GM18858 (cell line): ENCODE results near the gene AQR.
"Not testable (repeated sequence)": the region's sequence is repeated elsewhere in the genome, so short reads cannot be mapped to it uniquely, and the experiment has no call there.

ENCODE experiments used
- ATAC-seq: cut with Tn5 transposase; IDR thresholded peaks from one replicate; pipeline ENCODE4 v1.9.1; 2021; ENCODE audit not compliant: unreplicated experiment

AQR gene

DNA sequence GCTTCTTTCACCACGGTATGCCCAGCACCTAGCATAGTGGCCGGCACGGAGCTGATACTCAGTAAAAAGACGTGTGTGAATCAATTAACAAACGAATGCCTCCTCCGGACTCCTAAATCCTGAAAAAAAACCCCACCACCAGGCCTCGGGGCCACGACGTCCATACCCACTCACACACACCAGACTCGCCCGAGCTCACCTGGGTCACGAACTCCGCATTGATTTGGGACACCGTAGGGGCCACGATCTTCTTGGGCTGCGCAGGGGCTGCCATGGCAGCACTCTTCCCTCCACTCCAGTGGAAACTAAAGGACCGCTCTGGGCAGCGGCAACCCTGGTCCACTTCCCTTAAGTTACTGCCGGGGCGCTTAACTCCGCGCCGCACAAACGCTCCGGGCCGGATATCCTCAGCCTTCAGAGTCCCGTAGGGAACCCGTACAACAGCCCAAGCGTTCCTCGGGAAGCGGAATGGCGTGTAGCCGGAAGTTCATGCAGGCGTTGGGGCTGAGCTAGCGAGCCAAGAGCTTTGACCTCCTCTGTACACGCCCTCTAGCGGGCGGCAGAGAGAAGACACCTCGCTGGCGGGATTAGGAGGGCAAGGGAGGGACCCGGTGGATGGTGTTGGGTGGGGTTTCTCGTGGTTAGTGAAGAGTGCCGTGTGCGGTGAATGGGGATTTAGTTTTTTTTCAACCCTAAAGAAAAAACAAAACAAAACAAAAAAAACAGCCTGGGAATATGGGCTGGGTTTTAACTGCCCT is at the start of gene AQR:
AQR (minus strand) TSS at position 403 of the 758 bp plus-strand sequence; CDS start at position 274, 129 bp downstream.
- peak; percentile 96 for ATAC-seq

DNA sequence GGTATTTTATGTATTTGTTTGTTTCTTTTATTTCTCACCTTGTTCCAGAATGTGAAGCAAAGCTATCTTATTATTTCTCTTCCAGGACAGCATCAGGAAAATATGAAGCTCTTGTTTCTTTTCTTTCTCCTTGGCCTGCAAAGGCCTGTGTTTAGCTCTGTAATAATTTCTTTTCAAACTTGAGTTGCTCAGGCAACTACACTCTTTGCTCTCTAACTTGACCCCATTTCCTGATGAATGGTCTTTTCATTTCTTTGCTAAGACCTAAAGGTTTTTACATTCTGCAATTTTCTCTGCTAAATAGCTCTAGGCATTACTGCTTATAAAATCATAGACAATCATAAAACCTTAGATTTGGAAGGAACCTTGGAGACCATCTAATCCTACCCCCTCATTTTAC is 44.7 kb upstream of the AQR start:
- ATAC-seq: no peak

DNA sequence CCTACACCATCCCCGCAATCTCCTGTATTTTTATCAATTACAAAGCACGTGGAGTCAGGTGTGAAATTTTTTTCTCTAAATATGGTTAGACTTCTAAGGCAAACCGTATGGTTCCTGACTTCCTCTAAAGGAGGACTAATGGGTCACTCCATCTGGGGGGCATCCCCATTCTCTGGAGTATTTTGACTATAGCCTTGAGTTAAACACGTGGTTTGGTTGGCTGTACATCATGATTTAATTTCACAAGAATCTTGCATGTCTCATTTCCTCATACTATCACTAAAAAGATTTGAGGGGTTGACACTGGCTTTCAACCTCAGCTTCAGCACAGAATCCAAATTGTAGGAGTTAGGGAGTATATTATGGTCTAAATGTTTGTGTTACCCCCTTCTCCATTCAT is 43.8 kb upstream of the AQR start:
- no peak for ATAC-seq

DNA sequence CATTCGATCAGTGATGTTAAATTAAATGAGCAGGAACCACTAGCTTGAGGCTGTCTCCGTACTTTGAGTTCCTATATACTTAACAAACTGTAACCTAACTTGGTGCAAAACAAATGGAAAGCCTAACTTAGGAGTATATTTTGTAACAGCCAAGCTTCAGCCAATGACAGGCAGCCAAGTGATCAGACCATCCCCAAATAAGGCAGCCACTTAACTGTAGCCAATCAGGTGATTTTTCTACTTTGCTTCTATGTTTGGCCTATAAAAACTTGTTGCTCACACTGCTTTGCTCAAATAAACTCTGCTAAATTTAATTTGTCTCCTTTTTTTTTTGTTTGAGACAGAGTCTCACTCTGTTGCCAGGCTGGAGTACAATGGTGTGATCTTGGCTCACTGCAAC is 37.9 kb upstream of the AQR start:
- ATAC-seq: no peak

DNA sequence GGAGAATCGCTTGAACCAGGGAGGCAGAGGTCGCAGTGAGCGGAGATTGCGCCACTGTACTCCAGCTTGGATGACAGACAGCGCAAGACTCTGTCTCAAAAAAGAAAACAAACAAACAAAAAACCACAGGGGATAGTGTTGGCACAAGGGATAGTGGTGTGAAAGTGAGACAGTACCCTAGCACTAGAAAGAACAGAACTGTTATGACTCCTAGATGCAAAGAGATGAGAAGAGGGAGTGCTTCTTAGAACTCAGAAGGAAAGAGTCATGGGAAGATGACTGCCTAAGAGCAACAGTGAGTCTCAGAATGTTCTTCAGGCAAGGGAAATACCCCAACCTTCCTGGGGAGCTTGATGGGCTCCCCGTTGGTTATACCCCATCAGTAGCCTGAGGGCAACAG is 36.4 kb upstream of the AQR start:
- no peak for ATAC-seq

DNA sequence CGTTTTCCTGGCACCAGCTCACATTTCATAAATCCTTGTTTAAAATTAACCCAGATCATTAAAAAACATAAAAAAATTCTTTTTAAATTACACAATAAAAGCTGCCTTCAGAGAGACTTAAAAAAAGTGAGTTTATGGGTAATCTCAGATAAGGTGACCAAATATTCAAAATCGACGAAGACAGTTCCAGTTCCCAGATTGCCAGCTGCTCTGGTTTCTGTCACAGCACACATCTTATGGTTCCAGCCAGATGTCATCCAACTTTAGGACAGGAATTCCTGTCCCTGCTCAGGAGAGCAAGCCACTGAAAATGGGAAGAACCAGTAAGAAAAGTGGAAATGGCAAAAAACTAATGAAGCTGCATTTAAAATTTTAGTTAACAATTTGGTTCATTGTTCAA is 34.4 kb upstream of the AQR start:
- ATAC-seq: no peak

DNA sequence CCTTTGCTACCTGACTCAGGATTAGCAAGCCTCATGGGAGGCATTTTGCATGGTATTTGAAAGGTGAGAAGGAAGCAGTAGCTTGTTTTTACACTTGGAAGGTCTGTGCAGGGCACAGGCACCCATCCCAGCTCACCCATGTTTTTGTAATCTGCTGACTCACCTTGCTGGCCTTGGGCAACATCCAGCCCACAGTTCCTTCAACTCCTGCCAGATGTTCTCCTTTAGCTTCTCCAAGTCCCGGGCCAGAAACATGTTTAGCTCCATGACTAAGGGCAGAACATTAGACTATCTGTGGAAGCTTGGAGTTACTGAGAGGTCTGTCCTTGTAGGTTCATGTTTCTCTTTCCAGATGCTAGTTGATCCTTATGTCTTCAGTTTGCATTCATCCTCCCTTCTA is 31.0 kb upstream of the AQR start:
- no peak for ATAC-seq

DNA sequence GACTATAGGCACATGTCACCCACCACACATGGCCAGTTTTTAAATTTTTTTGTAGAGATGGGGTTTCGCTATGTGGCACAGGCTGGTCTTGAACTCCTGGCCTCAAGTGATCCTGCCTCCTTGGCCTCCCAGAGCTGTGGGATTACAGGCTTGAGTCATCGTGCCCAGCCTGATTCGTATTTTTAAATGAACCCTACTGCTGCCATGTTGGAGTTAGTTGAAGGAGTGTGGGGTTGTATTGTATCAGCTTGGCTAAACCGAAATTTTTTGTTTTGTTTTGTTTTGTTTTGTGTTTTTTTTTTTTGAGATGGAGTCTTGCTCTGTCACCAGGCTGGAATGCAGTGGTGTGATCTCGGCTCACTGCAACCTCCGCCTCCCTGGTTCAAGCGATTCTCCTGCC is 30.4 kb upstream of the AQR start:
- ATAC-seq: no peak

DNA sequence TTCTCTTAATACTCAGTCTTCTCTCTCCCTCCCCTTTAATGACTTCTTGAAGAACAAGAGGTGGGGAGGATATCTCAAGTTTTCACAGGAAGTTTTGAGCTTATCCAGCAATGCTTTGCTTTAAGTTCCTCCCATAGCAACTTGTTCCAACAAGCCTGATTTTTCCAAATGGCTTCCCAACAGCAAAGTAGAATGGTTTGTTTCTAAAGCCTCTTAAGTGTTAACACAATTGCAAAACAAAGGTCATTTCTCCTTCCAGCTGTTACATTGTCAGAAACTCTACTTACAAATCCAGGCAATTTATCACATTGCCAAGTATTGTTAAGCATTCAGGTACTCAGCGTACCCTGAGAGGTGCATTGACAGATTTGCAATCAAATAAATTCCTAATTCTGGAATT is 25.4 kb upstream of the AQR start:
- no peak for ATAC-seq

DNA sequence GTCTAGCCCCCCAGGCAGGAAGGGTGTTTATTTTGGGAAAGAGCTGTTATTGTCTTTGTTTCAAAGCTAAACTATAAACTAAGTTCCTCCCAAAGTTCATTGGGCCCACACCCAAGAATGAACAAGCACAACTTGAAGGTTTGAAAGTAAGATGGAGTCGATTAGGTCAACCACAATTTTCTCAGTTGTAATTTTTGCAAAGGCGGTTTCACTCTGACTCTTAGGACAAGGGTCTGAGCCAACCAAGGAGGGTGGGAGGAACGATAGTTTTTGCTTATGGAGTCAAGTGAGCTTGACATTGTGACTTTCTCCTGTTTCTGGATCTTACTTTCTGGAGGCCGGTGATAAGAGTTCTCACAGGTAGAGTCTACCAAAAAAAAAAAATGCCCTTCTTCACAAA is 24.3 kb upstream of the AQR start:
- peak; percentile 96 for ATAC-seq

DNA sequence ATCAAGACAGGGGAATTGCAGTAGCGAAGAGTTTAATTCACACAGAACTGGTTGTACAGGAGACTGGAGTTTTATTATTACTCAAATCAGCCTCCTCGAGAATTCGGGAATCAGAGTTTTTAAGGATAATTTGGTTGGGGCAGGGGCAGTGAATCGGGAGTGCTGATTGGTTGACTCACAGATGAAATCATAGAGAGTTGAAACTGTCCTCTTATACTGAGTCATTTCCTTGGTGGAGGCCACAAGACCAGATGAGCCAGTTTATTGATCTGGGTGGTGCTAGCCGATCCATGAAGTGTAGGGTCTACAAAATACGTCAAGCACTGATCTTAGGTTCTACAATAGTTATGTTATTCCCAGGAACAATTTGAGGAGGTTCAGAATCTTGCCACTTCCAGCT is 23.9 kb upstream of the AQR start:
- no peak for ATAC-seq

DNA sequence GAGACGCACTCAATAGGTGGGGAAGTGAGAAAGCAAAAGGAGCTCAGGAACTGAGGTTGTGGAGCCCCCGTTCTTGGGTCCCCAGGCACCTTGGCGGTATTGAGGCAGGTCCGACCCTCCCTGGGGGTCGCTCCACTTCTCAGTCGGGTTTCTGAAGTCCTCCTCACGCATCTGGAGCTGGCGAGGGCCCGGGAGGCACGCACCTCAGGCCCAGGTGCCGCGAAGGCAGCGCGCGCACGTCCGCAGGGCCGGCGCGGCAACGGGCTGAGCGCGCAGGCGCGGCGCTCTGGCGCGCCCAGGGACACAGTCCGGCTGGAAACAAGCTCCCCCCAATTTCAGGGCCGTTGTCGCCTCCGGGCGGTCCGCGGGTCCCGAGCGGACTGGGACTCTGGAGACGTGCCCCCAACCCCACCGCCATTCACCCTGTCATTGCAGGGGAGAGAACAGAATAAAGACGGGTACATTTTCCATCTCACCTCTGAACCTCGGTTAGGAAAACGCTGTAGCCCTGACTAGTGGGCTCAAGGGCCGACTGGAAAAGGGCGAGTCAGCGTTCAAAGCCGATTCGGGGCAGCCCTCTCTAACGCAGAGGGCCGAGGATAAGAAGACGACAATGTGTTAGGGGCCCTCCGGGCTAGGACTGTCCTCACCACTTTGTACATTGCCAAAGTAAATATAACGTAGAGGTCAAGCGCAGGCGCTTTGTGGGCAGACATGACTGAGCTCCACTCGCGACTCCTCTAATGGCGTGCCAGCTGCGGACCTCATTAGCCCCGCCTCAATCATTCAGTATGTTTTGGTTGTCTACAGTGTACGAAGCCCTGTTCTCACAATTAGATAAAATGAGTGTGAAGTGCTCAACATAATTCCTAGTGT is 18.7 kb upstream of the AQR start, which contains the start of gene ZNF770:
ZNF770 (minus strand) TSS at position 261 of the 876 bp plus-strand sequence. CDS start 4,853 bp downstream, outside the sequence.
- peak; percentile 58 for ATAC-seq

DNA sequence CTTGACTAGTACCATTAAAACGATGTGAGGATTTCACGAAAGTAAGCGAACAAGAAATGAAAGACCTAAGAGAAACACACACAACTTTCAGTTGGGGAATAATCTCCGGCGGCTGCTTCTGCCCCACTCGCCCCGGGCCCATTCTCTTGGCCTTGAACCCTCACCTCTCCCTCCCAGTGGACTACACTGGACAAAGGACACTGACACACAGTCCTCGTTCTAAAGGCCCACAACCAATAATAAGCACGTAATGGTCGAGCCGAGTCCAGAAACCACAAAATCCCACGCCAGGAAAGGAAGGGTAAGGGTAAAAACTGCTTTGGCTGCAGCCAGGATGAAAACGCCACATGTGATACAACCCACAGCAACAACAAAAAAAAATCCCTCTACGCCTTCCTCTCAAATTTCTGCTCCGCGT is 18.1 kb upstream of the AQR start:
- ATAC-seq: no peak

DNA sequence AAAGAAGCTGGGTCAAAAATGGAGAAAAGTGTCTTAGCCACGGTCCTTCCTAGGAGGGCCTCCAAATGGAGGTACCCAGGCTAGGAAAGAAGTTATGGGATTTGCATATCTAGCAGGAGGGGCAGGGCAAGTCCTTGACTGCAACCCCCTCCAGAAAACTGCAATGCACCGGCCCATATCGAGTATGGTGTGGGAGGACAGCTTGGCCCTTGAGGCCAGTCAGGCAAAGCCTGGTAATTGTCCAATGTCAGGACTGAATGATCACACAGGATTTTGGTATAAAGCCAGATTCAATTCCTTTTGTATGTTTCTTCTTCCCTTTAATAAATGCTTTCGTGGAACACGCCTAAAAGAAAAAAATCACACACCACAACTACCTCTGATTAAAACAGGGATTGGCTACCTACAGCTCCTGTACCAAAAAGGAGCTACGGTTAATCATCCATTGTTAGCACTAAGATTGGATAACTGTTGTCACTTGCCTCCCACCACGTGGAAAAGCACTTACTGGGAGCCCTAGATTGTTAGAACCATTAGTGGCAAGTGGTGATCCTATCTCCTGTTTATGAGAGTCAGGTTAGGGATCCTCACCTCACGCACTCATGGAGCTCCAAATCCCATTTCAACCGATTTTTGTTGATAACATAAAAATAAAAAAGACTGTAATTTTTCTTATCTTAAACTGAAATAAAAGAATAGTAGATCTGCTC is 17.4 kb upstream of the AQR start:
- no peak for ATAC-seq

DNA sequence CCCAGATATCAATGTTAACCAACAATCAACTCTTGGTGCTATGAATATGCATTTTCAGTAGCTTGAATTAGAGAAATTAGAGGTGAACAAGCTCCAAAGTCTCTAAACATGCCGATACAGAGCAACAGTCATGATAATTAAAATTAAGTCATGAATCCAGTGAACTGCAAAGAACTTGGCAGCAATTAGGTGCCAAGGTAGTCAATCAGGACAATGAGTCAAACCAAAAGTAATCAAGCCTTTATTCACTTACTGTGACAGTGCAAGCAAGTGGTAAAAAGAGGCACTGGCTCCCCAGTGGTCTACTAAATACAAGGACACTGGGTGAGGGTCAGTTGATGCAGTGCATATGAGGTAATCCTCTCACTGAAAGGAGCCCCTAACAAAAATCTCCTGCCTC is 16.8 kb upstream of the AQR start:
- ATAC-seq: no peak

DNA sequence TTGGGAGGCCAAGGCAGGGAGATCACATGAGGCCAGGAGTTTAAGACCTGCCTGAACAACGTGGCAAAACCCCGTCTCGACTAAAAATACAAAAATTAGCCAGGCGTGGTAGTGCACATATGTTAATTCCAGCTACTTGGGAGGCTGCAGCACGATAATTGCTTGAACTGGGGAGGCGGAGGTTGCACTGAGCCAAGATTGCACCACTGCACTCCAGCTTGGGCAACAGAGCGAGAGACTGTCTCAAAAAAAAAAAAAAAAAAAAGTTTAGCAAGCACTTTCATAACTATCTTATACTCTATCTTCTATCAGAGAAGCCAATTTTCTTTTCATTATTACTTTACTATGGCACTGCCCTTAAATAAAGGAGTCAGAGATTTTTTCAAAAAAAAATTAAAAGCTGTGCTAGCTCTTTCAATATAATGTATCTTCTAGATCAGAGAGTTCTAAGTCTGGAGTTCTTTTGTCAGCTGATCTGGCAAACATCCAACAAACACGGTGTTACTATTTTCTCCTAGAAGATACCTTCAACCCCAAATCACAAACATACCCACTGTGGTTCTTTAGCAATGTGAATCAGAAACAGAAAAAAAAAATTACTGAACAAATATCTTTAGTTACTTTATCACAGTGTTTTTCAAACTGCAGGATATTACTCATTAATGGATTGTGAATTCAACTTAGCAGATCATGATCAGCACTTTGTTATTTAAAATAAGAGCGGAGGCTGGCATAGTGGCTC is 15.5 kb upstream of the AQR start:
- no peak for ATAC-seq

DNA sequence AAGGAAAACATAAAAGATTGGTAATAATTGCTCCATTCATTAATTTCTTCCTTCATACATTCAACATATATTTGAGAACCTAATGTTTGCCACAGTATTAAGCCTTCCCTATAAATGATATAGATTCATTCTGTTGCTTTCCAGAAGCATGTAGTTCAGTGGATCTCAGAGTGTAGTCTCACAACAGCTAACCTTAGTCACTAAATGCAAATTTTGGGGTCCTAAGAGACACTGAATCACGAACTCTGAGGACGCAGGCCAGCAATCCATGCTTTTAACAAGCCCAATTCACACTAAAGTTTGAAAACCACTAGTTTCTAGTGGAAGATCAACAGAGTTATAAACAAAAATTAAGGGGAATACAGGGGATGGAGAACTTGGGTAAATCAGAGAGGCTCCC is 7.2 kb upstream of the AQR start:
- ATAC-seq: no peak

DNA sequence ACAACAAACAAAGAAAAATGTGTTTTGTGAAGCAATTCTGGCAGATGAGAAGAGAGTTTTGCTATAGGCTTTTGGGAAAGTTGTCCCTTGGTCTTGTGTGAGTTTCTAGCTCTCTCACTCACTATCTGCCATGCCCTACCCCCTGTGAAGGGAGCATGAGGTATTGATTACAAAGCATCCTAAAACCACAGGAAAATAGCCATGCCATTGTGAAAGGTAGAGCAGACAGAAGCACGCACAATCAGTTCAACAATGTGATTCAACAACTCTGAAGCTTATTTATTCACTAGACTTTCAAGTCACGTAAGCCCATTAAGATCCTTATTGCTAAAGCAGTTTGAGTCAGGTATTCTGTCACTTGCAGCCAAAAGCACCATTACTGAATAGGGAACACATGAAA is 6.5 kb upstream of the AQR start:
- no peak for ATAC-seq

DNA sequence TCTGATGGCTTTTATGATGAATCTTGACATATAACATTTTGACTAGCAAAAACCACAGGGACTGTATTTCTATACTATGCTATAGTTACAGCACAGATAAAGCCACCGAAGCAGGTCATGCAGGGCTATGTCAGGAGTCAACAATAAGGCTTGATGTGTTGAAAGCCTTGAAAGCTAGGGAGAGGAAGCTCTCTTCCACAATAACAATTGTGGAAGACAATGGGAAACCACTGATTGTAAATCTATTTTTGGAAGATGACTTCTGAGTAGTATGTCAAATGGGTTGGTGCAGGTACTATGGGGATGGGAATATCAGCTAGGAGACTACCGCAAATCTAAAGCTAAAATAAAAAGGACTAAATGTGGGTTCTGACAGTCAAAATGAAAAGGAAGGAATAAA is 4.0 kb upstream of the AQR start:
- no peak for ATAC-seq

DNA sequence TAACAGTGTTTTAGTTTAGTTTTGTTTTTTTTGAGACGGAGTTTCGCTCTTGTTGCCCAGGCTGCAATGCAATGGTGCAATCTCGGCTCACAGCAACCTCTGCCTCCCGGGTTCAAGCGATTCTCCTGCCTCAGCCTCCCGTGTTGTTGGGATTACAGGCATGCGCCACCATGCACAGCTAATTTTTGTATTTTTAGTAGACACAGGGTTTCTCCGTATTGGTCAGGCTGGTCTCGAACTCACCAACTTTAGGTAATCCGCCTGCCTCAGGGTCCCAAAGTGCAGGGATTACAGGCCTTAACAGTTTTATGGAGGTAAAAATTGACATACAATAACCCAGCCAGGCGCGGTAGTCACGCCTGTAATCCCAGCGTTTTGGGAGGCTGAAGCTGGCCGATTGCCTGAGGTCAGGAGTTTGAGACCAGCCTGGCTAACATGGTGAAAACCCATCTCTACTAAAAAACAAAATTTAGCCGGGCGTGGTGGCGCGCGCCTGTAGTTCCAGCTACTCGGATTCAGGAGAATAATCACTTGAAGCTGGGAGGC is 629 bp upstream of the AQR start:
- ATAC-seq: not testable (repeated sequence)

DNA sequence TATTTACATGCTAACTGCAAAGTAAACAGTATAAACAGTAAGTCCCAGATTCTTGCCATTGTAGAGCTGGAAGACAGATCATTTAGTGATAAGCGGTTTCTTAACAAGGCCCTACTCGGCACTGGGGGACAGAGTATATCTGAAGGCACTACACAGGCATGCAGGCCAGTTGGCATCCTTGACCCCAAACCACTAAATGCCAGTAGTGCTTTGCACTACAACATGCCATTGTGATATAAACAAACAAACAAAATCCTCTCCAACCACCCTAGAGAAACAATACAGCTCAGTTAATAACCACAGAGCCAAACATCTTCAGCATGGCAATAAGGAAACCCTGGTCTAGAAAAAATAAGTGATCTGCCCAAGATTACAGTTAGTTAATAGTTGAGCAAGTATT is 5.3 kb downstream of the AQR start:
- no peak for ATAC-seq
